WTC11 (cell line): ENCODE results near the gene MARK2. TPM values are rescaled to one million over a fixed set of nuclear protein-coding genes. Genes with fewer than 3 reads are reported as not detected.

Experiments used
- ATF2 ChIP-seq: sonication (generic); formaldehyde crosslinking; IDR thresholded peaks from 2 replicates; pipeline ENCODE4 v1.8.1; 2022; ENCODE audit warnings: low read depth, missing genetic modification reagents, borderline replicate concordance
- EMX1 ChIP-seq: fragments of 250-450 bp; sonication (Bioruptor Pico); IDR thresholded peaks from 2 replicates; pipeline ENCODE4 v1.8.0; 2021; ENCODE audit warnings: mild to moderate bottlenecking
- FOXJ3 ChIP-seq: sonication (generic); formaldehyde crosslinking; IDR thresholded peaks from 2 replicates; pipeline ENCODE4 v1.9.0; 2021; ENCODE audit warnings: missing genetic modification reagents, mild to moderate bottlenecking, borderline replicate concordance
- JAZF1 ChIP-seq: fragments of 250-450 bp; sonication (Bioruptor Pico); IDR thresholded peaks from 2 replicates; pipeline ENCODE4 v1.9.0; 2021; ENCODE audit warnings: moderate library complexity, mild to moderate bottlenecking, inconsistent platforms
- MLX ChIP-seq: sonication (generic); formaldehyde crosslinking; IDR thresholded peaks from 2 replicates; pipeline ENCODE4 v1.8.1; 2023; ENCODE audit warnings: mild to moderate bottlenecking, missing genetic modification reagents, moderate library complexity
- PRRX2 ChIP-seq: fragments of 250-450 bp; sonication (Bioruptor Pico); IDR thresholded peaks from 2 replicates; pipeline ENCODE4 v1.8.0; 2021; ENCODE audit warnings: mild to moderate bottlenecking
- SMAD4 ChIP-seq: sonication (generic); formaldehyde crosslinking; IDR thresholded peaks from 2 replicates; pipeline ENCODE4 v1.8.0; 2022; ENCODE audit warnings: mild to moderate bottlenecking, missing genetic modification reagents
- TEAD1 ChIP-seq: sonication (generic); formaldehyde crosslinking; IDR thresholded peaks from 2 replicates; pipeline ENCODE4 v1.8.0; 2022; ENCODE audit warnings: mild to moderate bottlenecking, missing genetic modification reagents
- TEAD4 ChIP-seq: sonication (generic); formaldehyde crosslinking; IDR thresholded peaks from 2 replicates; pipeline ENCODE4 v1.8.0; 2022; ENCODE audit warnings: mild to moderate bottlenecking, missing genetic modification reagents
- ZNF219 ChIP-seq: sonication (generic); formaldehyde crosslinking; IDR thresholded peaks from 2 replicates; pipeline ENCODE4 v1.8.0; 2023; ENCODE audit warnings: missing genetic modification reagents, mild to moderate bottlenecking, borderline replicate concordance
- ZNF263 ChIP-seq: sonication (generic); formaldehyde crosslinking; IDR thresholded peaks from 2 replicates; pipeline ENCODE4 v1.8.1; 2022; ENCODE audit warnings: low read depth, mild to moderate bottlenecking, moderate library complexity, missing genetic modification reagents
- ZNF396 ChIP-seq: fragments of 250-450 bp; sonication (Bioruptor Pico); IDR thresholded peaks from 2 replicates; pipeline ENCODE4 v1.8.0; 2021; ENCODE audit warnings: mild to moderate bottlenecking, moderate library complexity, borderline replicate concordance
- ZNF416 ChIP-seq: fragments of 250-450 bp; sonication (Bioruptor Pico); IDR thresholded peaks from 2 replicates; pipeline ENCODE4 v1.9.0; 2021; ENCODE audit warnings: mild to moderate bottlenecking, inconsistent platforms
- total RNA-seq: library from RNA; stranded (reverse); gene quantifications from 3 replicates; pipeline ENCODE4 v1.2.3, GENCODE V29; 2021
- TF ChIP-seq, protein P1 (sequence below): sonication (generic); formaldehyde crosslinking; IDR thresholded peaks from 2 replicates; pipeline ENCODE4 v1.8.0; 2022; ENCODE audit warnings: mild to moderate bottlenecking, missing genetic modification reagents
- TF ChIP-seq, protein P2 (sequence below): fragments of 250-450 bp; sonication (Bioruptor Pico); conservative IDR thresholded peaks from 2 replicates; pipeline ENCODE4 v1.9.0; 2021; ENCODE audit warnings: mild to moderate bottlenecking
- TF ChIP-seq, protein P3 (sequence below): sonication (generic); formaldehyde crosslinking; IDR thresholded peaks from 2 replicates; pipeline ENCODE4 v1.8.0; 2023; ENCODE audit warnings: missing genetic modification reagents, mild to moderate bottlenecking, borderline replicate concordance
- TF ChIP-seq, protein P4 (sequence below): sonication (generic); formaldehyde crosslinking; IDR thresholded peaks from 2 replicates; pipeline ENCODE4 v1.8.1; 2023; ENCODE audit warnings: mild to moderate bottlenecking, missing genetic modification reagents
- TF ChIP-seq, protein P5 (sequence below): sonication (generic); formaldehyde crosslinking; IDR thresholded peaks from 2 replicates; pipeline ENCODE4 v1.8.1; 2023; ENCODE audit warnings: mild to moderate bottlenecking, missing genetic modification reagents, borderline replicate concordance
- TF ChIP-seq, protein P6 (sequence below): fragments of 250-450 bp; sonication (Bioruptor Pico); IDR thresholded peaks from 2 replicates; pipeline ENCODE4 v1.9.0; 2021; ENCODE audit warnings: mild to moderate bottlenecking

Gene MARK2
- total RNA-seq, 1 experiment from 2014 or later = 57.4 TPM

DNA sequence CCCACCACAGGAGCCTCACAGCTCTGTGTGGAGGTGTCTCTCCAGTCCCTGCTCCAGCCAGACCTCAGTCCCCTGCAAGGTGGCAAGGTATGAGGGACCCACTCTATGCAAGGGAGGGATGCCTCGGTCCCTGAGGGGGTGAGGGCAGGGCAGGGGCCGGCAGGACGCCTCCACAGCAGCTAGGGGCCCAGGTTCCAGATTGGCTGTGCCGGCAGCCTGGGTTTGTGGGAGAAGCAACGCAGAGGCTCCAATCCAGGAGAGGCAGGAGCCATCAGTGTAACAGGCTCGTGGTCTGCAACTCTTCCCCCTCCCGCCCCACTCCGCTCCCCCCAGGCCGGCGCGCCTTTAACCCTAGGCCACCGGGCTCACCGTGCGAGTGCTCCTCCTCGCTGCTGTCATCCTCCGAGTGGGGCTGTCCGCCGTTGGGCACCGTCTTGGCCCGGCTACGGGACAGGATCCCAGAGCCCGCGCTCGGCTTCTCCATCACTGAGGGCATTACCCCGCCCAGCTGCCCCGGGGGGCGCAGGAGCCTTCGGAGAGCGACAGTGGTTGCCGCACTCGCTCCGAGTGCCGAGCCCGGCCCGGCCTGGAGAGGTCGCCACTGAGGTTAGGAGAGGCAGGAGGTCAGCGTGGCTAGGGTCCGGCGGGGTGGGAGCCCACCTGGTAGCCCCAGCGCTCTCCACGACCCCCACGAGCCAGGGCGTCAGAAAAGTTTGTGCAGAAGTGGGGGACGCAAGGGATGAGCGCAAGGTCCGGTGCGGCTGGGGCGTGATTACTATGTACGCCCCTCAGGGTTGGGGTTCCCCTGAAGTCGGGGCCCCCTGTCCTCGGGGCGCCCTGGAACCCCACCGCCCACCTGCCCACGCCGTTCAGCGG, 77.3 kb downstream of the MARK2 start (continued):
- TF ChIP-seq, protein P1, sequence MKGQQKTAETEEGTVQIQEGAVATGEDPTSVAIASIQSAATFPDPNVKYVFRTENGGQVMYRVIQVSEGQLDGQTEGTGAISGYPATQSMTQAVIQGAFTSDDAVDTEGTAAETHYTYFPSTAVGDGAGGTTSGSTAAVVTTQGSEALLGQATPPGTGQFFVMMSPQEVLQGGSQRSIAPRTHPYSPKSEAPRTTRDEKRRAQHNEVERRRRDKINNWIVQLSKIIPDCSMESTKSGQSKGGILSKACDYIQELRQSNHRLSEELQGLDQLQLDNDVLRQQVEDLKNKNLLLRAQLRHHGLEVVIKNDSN (CRISPR knock-in tag) = no peak
- TF ChIP-seq TEAD4 = no peak
- TF ChIP-seq, protein P2, sequence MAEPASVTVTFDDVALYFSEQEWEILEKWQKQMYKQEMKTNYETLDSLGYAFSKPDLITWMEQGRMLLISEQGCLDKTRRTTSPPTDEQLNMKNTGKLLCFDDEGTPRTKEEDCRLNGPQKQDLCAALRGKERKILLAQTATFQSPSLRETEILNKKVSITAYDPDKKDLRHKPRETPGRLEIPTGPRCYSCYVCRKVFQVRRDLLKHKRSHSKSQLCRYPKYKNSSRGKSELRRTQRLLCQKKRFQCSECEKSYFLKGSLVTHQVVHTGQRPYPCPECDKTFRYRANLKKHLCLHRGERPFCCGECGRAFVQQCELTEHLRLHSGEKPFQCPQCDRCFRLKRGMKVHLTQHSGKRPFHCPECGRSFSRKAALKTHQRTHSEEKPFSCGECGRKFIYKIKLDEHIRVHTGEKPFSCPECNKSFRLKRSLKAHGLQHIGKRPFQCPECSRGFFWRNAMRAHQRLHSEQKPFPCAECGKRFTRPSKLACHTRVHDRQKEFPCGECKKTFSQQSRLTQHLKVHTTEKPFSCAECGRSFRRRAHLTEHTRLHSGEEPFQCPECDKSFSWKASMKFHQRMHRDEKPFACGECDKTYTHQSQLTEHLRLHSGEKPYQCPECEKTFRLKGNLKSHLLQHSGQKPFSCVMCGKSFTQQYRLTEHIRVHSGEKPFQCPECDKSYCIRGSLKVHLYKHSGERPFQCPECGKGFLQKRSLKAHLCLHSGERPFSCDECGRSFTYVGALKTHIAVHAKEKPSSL = no peak
- TF ChIP-seq ZNF416 (CRISPR knock-in tag) = peak; percentile 64; the same call in 1 of the 2 replicates
- 0 out of 2 replicates have a peak, but pooled peaks have one; percentile 48 for TF ChIP-seq MLX (CRISPR knock-in tag)
- TF ChIP-seq ZNF396 (CRISPR knock-in tag) = no peak
- no peak for TF ChIP-seq ATF2 (CRISPR knock-in tag)
- TF ChIP-seq PRRX2 (CRISPR knock-in tag) = no peak
- TF ChIP-seq EMX1 (CRISPR knock-in tag) = 0 out of 2 replicates have a peak, but pooled peaks have one; percentile 18
- TF ChIP-seq, protein P3, sequence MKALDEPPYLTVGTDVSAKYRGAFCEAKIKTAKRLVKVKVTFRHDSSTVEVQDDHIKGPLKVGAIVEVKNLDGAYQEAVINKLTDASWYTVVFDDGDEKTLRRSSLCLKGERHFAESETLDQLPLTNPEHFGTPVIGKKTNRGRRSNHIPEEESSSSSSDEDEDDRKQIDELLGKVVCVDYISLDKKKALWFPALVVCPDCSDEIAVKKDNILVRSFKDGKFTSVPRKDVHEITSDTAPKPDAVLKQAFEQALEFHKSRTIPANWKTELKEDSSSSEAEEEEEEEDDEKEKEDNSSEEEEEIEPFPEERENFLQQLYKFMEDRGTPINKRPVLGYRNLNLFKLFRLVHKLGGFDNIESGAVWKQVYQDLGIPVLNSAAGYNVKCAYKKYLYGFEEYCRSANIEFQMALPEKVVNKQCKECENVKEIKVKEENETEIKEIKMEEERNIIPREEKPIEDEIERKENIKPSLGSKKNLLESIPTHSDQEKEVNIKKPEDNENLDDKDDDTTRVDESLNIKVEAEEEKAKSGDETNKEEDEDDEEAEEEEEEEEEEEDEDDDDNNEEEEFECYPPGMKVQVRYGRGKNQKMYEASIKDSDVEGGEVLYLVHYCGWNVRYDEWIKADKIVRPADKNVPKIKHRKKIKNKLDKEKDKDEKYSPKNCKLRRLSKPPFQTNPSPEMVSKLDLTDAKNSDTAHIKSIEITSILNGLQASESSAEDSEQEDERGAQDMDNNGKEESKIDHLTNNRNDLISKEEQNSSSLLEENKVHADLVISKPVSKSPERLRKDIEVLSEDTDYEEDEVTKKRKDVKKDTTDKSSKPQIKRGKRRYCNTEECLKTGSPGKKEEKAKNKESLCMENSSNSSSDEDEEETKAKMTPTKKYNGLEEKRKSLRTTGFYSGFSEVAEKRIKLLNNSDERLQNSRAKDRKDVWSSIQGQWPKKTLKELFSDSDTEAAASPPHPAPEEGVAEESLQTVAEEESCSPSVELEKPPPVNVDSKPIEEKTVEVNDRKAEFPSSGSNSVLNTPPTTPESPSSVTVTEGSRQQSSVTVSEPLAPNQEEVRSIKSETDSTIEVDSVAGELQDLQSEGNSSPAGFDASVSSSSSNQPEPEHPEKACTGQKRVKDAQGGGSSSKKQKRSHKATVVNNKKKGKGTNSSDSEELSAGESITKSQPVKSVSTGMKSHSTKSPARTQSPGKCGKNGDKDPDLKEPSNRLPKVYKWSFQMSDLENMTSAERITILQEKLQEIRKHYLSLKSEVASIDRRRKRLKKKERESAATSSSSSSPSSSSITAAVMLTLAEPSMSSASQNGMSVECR = peak; percentile 65; the same call in 1 of the 2 replicates
- no peak for TF ChIP-seq ZNF263 (CRISPR knock-in tag)
- TF ChIP-seq, protein P4, sequence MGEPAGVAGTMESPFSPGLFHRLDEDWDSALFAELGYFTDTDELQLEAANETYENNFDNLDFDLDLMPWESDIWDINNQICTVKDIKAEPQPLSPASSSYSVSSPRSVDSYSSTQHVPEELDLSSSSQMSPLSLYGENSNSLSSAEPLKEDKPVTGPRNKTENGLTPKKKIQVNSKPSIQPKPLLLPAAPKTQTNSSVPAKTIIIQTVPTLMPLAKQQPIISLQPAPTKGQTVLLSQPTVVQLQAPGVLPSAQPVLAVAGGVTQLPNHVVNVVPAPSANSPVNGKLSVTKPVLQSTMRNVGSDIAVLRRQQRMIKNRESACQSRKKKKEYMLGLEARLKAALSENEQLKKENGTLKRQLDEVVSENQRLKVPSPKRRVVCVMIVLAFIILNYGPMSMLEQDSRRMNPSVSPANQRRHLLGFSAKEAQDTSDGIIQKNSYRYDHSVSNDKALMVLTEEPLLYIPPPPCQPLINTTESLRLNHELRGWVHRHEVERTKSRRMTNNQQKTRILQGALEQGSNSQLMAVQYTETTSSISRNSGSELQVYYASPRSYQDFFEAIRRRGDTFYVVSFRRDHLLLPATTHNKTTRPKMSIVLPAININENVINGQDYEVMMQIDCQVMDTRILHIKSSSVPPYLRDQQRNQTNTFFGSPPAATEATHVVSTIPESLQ (CRISPR knock-in tag) = no peak
- TF ChIP-seq TEAD1 (CRISPR knock-in tag) = no peak
- TF ChIP-seq, protein P5, sequence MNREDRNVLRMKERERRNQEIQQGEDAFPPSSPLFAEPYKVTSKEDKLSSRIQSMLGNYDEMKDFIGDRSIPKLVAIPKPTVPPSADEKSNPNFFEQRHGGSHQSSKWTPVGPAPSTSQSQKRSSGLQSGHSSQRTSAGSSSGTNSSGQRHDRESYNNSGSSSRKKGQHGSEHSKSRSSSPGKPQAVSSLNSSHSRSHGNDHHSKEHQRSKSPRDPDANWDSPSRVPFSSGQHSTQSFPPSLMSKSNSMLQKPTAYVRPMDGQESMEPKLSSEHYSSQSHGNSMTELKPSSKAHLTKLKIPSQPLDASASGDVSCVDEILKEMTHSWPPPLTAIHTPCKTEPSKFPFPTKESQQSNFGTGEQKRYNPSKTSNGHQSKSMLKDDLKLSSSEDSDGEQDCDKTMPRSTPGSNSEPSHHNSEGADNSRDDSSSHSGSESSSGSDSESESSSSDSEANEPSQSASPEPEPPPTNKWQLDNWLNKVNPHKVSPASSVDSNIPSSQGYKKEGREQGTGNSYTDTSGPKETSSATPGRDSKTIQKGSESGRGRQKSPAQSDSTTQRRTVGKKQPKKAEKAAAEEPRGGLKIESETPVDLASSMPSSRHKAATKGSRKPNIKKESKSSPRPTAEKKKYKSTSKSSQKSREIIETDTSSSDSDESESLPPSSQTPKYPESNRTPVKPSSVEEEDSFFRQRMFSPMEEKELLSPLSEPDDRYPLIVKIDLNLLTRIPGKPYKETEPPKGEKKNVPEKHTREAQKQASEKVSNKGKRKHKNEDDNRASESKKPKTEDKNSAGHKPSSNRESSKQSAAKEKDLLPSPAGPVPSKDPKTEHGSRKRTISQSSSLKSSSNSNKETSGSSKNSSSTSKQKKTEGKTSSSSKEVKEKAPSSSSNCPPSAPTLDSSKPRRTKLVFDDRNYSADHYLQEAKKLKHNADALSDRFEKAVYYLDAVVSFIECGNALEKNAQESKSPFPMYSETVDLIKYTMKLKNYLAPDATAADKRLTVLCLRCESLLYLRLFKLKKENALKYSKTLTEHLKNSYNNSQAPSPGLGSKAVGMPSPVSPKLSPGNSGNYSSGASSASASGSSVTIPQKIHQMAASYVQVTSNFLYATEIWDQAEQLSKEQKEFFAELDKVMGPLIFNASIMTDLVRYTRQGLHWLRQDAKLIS (CRISPR knock-in tag) = no peak
- TF ChIP-seq ZNF219 = no peak
- TF ChIP-seq, protein P6, sequence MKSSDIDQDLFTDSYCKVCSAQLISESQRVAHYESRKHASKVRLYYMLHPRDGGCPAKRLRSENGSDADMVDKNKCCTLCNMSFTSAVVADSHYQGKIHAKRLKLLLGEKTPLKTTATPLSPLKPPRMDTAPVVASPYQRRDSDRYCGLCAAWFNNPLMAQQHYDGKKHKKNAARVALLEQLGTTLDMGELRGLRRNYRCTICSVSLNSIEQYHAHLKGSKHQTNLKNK (CRISPR knock-in tag) = no peak
- no peak for TF ChIP-seq SMAD4 (CRISPR knock-in tag)
- no peak for TF ChIP-seq FOXJ3 (CRISPR knock-in tag)
- no peak for TF ChIP-seq JAZF1 (CRISPR knock-in tag)
